Renal cortex interstitium (tissue), 11 donors: ENCODE measurements around the gene ATG9B. TPM values are rescaled to one million over a fixed set of nuclear protein-coding genes. Genes with fewer than 3 reads are reported as not detected.
"Not testable (repeated sequence)": the region's sequence is repeated elsewhere in the genome, so short reads cannot be mapped to it uniquely, and the experiment has no call there.

ENCODE experiments used
- DNase-seq, 11 donors: peaks; one replicate each; pipeline ENCODE4 v3.0.0-alpha.2; 2013; ENCODE audit warnings: low read depth in 9 of 11, low spot score in 4 of 11; ENCODE audit errors: extremely low read depth in 1 of 11
- polyA plus RNA-seq, 3 donors: library from polyadenylated mRNA; unstranded; fragments of 120-200 nt; gene quantifications; one replicate each; pipeline ENCODE4 v1.2.1, GENCODE V29; 2013; ENCODE audit not compliant: insufficient read length in 3 of 3

The ATG9B gene
- polyA plus RNA-seq, 3 donors = 2.3 to 4.6 (median 4.2) TPM

- no peak for DNase-seq
Observed at GRCh38 chr7:151060113-151060415, 35.8 kb upstream of the ATG9B start.

- DNase-seq = peak in 5 of 11 donors; percentile 68 to 82 (median 77)
Observed at GRCh38 chr7:151059367-151060112, 35.2 kb upstream of the ATG9B start, which contains the start of gene SLC4A2. Gene SLC4A2 (plus strand): TSS chr7:151059589. CDS start chr7:151061988, 2,399 bp downstream.

- no peak for DNase-seq
Observed at GRCh38 chr7:151058781-151059366, 34.6 kb upstream of the ATG9B start.

GRCh38 chr7:151057989-151058780 is 33.9 kb upstream of the ATG9B start:
- DNase-seq = peak; percentile 95 to 99 (median 99)

- no peak for DNase-seq
Observed at GRCh38 chr7:151057506-151057988, 33.3 kb upstream of the ATG9B start, which contains the start of gene CDK5. Gene CDK5 (minus strand): TSS chr7:151057897. CDS start chr7:151057848, 49 bp downstream.

- no peak for DNase-seq
Observed at GRCh38 chr7:151056666-151057505, 32.6 kb upstream of the ATG9B start.

- DNase-seq = no peak
Observed at GRCh38 chr7:151056283-151056665, 32.0 kb upstream of the ATG9B start.

GRCh38 chr7:151053751-151054150 is 29.5 kb upstream of the ATG9B start:
- no peak for DNase-seq

- no peak for DNase-seq
Observed at GRCh38 chr7:151053096-151053495, 28.8 kb upstream of the ATG9B start.

GRCh38 chr7:151051108-151051507 is 26.8 kb upstream of the ATG9B start:
- DNase-seq = peak in 5 of 11 donors; percentile 68 to 75 (median 70)

- DNase-seq = no peak
Observed at GRCh38 chr7:151048911-151049463, 24.7 kb upstream of the ATG9B start.

- DNase-seq = no peak
Observed at GRCh38 chr7:151047976-151048815, 23.9 kb upstream of the ATG9B start, which contains the start of gene ASIC3. Gene ASIC3 (plus strand): TSS chr7:151048531. CDS start chr7:151048886, 355 bp downstream.

GRCh38 chr7:151046603-151047573 is 22.6 kb upstream of the ATG9B start:
- no peak for DNase-seq

- no peak for DNase-seq
Observed at GRCh38 chr7:151045967-151046366, 21.7 kb upstream of the ATG9B start.

- DNase-seq = no peak
Observed at GRCh38 chr7:151045262-151045661, 21.0 kb upstream of the ATG9B start.

- no peak for DNase-seq
Observed at GRCh38 chr7:151043959-151044358, 19.7 kb upstream of the ATG9B start.

- not testable (repeated sequence) for DNase-seq
Observed at GRCh38 chr7:151043449-151043848, 19.2 kb upstream of the ATG9B start.
